ENCODE data around the gene RBM4.
A peak's percentile ranks its signal among the peaks of the same experiment; 100 is the strongest.

Gene RBM4

GRCh38 chr11:66629356-66629755, 9.1 kb upstream of the RBM4 start:
- no peak overlapping the region for H3K4me3 ChIP-seq (ENCODE audit: low read depth, low read length)
- TF ChIP-seq CTCF (IDR thresholded peaks at IDR 0.05; ENCODE audit: low read depth, low read length), result no peak

GRCh38 chr11:66631883-66632282, 6.6 kb upstream of the RBM4 start:
- no peak overlapping the region for H3K4me3 ChIP-seq (ENCODE audit: low read depth, low read length)
- TF ChIP-seq CTCF (IDR thresholded peaks at IDR 0.05; ENCODE audit: low read depth, low read length), result no peak

- no peak for TF ChIP-seq CTCF (IDR thresholded peaks at IDR 0.05; ENCODE audit: low read depth, low read length)
- H3K4me3 ChIP-seq (ENCODE audit: low read depth, low read length), result no peak overlapping the region
These were observed 5.6 kb upstream of the RBM4 start for GRCh38 chr11:66632952-66633351.

GRCh38 chr11:66636411-66636810, 2.1 kb upstream of the RBM4 start:
- no peak for TF ChIP-seq CTCF (IDR thresholded peaks at IDR 0.05; ENCODE audit: low read depth, low read length)
- H3K4me3 ChIP-seq (ENCODE audit: low read depth, low read length), result no peak overlapping the region

- peak overlapping the region; percentile 53 for H3K4me3 ChIP-seq (ENCODE audit: low read depth, low read length)
- TF ChIP-seq CTCF (IDR thresholded peaks at IDR 0.05; ENCODE audit: low read depth, low read length), result no peak
These were observed 836 bp upstream of the RBM4 start for GRCh38 chr11:66637557-66638176.

- no peak for TF ChIP-seq CTCF (IDR thresholded peaks at IDR 0.05; ENCODE audit: low read depth, low read length)
- peak overlapping the region; percentile 95 for H3K4me3 ChIP-seq (ENCODE audit: low read depth, low read length)
These were observed 737 bp downstream of the RBM4 start for GRCh38 chr11:66639066-66639813.

GRCh38 chr11:66639814-66640340, 1.4 kb downstream of the RBM4 start:
- peak overlapping the region; percentile 95 for H3K4me3 ChIP-seq (ENCODE audit: low read depth, low read length)

All from WI38 (cell line).